Vagina (tissue), 2 donors: ENCODE data around the gene CPAMD8. TPM values are rescaled to one million over a fixed set of nuclear protein-coding genes. Genes with fewer than 3 reads are reported as not detected.

Experiments used
- DNase-seq, 2 donors: peaks; one replicate each; pipeline ENCODE4 v3.0.0-alpha.2; 2017; ENCODE audit errors: extremely low spot score in 2 of 2
- H3K27ac ChIP-seq: fragments of 200-600 bp; sonication (generic); one replicate; pipeline ENCODE4 v1.5.1; 2019
- H3K27me3 ChIP-seq: fragments of 200-600 bp; sonication (generic); one replicate; pipeline ENCODE4 v1.5.1; 2019
- H3K36me3 ChIP-seq, 2 donors: fragments of 200-600 bp; sonication (generic); one replicate each; pipeline ENCODE4 v1.5.1; 2017 to 2019
- H3K4me1 ChIP-seq: fragments of 200-600 bp; sonication (generic); one replicate; pipeline ENCODE4 v1.5.1; 2019
- H3K4me3 ChIP-seq, 2 donors: fragments of 200-600 bp; sonication (generic); 1 replicate in 1 of 2; 2 replicates in 1 of 2; pipeline ENCODE4 v1.5.1; 2016 to 2019
- H3K9me3 ChIP-seq: fragments of 200-600 bp; sonication (generic); one replicate; pipeline ENCODE4 v1.5.1; 2019
- POLR2A ChIP-seq, 2 donors: fragments of 450-650 bp; IDR thresholded peaks; one replicate each; pipeline ENCODE4 v1.6.1; 2017; ENCODE audit warnings: antibody characterized with exemption in 2 of 2, mild to moderate bottlenecking in 2 of 2, moderate library complexity in 2 of 2
- POLR2AphosphoS5 ChIP-seq, 2 donors: sonication (generic); formaldehyde crosslinking; IDR thresholded peaks; one replicate each; pipeline ENCODE4 v1.9.0; 2017; ENCODE audit warnings: antibody characterized with exemption in 2 of 2, mild to moderate bottlenecking in 2 of 2, low read depth in 1 of 2; ENCODE audit not compliant: insufficient read depth in 1 of 2
- intact Hi-C: fragments of 100-400 bp; cut with DNase I; formaldehyde crosslinking; loops from one replicate; pipeline ENCODE4 v1.15.1; 2023
- small RNA-seq: library from RNA; depleted of rRNA; stranded (forward); fragments of <200 nt; gene quantifications from one replicate; pipeline ENCODE3, GENCODE V24; 2016
- total RNA-seq: library from RNA; depleted of rRNA; stranded (reverse); fragments of >200 nt; gene quantifications from one replicate; pipeline ENCODE4 v1.2.3, GENCODE V29; 2016
- TF ChIP-seq, protein P1 (sequence below), 3 experiments: fragments of 450-650 bp in 2 of 3; fragments of 200-600 bp in 1 of 3; sonication (generic) in 1 of 3; IDR thresholded peaks; one replicate each; pipeline ENCODE4 v1.5.1; 2017 to 2019; ENCODE audit warnings: antibody characterized with exemption in 3 of 3, mild to moderate bottlenecking in 2 of 3, moderate library complexity in 2 of 3

CPAMD8 gene
- total RNA-seq, 1 donor from 2014 or later, result 16.0 TPM

DNA sequence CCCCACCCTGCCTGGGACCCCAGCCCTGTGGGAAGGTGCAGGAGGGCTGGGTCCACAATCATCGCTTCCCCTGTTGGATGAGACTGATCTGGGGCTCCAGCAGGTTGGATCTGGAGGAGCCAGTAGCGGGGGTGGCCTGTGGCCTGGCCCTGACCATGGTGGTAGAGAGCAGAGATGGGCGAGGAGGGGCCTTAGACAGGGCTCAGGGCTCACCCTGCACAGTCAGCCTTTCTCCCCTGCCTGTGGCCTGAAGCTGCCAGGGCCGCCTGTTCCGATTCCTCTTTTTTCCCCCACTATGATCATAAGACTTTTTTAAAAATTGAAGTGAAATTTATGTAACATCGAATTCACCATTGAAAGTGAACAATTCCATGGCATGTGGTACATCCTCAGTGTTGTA is 179.2 kb downstream of the CPAMD8 start:
- no peaks in the 10 kb centered on the region for H3K27me3 ChIP-seq
- H3K4me3 ChIP-seq, result no peak overlapping the region
- no peaks in the 10 kb centered on the region for H3K9me3 ChIP-seq
- DNase-seq, result no peak
- H3K36me3 ChIP-seq, result peaks cover 0 to 81% of the 10 kb centered on the region in 2 donors
- H3K4me1 ChIP-seq, result no peaks in the 10 kb centered on the region
- no peak overlapping the region for H3K27ac ChIP-seq
- intact Hi-C loops, result no loop called here
- TF ChIP-seq, protein P1, sequence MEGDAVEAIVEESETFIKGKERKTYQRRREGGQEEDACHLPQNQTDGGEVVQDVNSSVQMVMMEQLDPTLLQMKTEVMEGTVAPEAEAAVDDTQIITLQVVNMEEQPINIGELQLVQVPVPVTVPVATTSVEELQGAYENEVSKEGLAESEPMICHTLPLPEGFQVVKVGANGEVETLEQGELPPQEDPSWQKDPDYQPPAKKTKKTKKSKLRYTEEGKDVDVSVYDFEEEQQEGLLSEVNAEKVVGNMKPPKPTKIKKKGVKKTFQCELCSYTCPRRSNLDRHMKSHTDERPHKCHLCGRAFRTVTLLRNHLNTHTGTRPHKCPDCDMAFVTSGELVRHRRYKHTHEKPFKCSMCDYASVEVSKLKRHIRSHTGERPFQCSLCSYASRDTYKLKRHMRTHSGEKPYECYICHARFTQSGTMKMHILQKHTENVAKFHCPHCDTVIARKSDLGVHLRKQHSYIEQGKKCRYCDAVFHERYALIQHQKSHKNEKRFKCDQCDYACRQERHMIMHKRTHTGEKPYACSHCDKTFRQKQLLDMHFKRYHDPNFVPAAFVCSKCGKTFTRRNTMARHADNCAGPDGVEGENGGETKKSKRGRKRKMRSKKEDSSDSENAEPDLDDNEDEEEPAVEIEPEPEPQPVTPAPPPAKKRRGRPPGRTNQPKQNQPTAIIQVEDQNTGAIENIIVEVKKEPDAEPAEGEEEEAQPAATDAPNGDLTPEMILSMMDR (IDR thresholded peaks at IDR 0.05), result no peak
- TF ChIP-seq POLR2AphosphoS5 (IDR thresholded peaks at IDR 0.05; ENCODE audit: insufficient read depth in 1 of 2, low read depth in 1 of 2) (no peak), POLR2A (IDR thresholded peaks at IDR 0.05) (no peak)

DNA sequence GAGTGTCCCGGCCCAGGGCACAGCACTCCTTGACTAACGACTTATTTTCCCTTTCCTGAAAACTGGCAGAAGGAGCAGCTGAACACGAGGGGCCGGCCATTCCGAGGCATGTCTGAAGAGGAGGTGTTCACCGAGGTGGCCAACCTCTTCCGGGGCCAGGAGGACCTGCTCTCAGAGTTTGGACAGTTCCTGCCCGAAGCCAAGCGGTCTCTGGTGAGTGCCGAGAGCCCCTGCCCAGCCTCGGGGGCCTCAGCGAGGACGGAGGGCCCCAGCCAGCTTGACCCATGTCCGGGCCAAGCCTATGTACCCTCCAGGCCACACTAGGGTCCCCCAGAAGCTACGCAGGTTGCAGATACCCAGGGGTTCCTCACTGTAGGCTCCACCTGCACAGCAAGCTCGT is 179.7 kb downstream of the CPAMD8 start:
- TF ChIP-seq POLR2A (IDR thresholded peaks at IDR 0.05) (no peak), POLR2AphosphoS5 (IDR thresholded peaks at IDR 0.05; ENCODE audit: insufficient read depth in 1 of 2, low read depth in 1 of 2) (no peak)
- TF ChIP-seq, protein P1 (IDR thresholded peaks at IDR 0.05), result no peak
- no peak for DNase-seq
- Histone ChIP-seq H3K4me1 (no peaks in the 10 kb centered on the region), H3K4me3 (no peak overlapping the region), H3K36me3 (peaks cover 0 to 81% of the 10 kb centered on the region in 2 donors), H3K9me3 (no peaks in the 10 kb centered on the region), H3K27me3 (no peaks in the 10 kb centered on the region), H3K27ac (no peak overlapping the region)
- intact Hi-C loops, result no loop called here

Small RNAs within 50 kb of the gene (small RNA-seq; reads per million reads assigned to genes)
- not detected for gene RN7SL823P
- not detected for gene RN7SL835P

Other genes with a start within 250 kb of the CPAMD8 start
- gene SIN3B, start 197.4 kb downstream of the CPAMD8 start, total RNA-seq, result 68.5 TPM
- gene F2RL3, start 137.8 kb downstream of the CPAMD8 start, total RNA-seq, result 8.3 TPM
- 4.7 TPM for gene HAUS8, start 48.6 kb upstream of the CPAMD8 start, total RNA-seq
- gene MYO9B, start 49.0 kb upstream of the CPAMD8 start, total RNA-seq, result 100 TPM
- gene USE1, start 188.5 kb upstream of the CPAMD8 start, total RNA-seq, result 30.9 TPM
- 24.1 TPM for gene OCEL1, start 199.4 kb upstream of the CPAMD8 start, total RNA-seq
- gene NR2F6, start 219.1 kb upstream of the CPAMD8 start, total RNA-seq, result 41.3 TPM
- 20.4 TPM for gene USHBP1, start 237.9 kb upstream of the CPAMD8 start, total RNA-seq
- 59.7 TPM for gene BABAM1, start 240.6 kb upstream of the CPAMD8 start, total RNA-seq